GM08714 (cell line): Measurements from ENCODE around the gene PDLIM5.

Experiments
- H3K4me3 ChIP-seq: fragments of 200-500 bp; sonication (Bioruptor generic); 2 replicates; pipeline ENCODE4 v1.5.1; 2014; ENCODE audit warnings: mild to moderate bottlenecking, low read length, inconsistent platforms
- ZNF274 ChIP-seq: IDR thresholded peaks from 2 replicates; pipeline ENCODE4 v1.6.1; 2012; ENCODE audit warnings: mild to moderate bottlenecking, low read depth, low read length

PDLIM5 gene

DNA sequence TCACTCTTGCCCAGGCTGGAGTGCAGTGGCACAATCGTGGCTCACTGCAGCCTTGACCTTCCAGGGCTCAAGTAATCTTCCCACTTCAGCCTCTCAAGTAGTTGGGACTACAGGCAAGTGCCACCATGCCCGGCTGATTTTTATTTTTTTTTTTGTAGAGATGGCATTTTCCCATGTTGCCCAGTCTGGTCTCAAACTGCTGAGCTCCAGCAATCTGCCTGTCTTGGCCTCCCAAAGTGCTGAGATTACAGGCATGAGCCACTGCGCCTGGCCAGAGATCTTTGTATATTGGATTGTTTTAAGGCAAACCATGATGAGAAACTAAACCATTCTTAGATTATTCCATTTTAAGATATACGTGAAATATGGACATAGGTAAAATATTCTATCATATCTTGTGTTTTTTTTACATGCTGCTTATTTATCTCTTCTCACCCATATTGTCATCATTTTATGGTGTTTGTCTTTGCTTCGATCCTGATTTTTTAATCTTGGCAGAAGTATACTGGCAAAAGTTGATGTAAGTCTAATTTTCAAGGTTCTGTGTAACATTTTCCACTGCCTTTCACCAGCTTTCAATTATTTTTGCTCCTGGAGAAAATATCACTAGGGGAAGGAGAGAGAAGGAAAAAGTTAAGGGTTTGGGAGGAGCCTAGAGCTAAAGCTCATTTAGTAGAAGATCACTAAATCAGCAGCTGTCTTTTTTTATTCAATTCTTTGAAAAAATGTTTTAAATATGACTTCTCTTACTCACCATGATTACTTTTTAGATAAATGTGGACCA lies 27.8 kb downstream of the PDLIM5 start:
- no peak overlapping the region for H3K4me3 ChIP-seq
- TF ChIP-seq ZNF274 = no peak

DNA sequence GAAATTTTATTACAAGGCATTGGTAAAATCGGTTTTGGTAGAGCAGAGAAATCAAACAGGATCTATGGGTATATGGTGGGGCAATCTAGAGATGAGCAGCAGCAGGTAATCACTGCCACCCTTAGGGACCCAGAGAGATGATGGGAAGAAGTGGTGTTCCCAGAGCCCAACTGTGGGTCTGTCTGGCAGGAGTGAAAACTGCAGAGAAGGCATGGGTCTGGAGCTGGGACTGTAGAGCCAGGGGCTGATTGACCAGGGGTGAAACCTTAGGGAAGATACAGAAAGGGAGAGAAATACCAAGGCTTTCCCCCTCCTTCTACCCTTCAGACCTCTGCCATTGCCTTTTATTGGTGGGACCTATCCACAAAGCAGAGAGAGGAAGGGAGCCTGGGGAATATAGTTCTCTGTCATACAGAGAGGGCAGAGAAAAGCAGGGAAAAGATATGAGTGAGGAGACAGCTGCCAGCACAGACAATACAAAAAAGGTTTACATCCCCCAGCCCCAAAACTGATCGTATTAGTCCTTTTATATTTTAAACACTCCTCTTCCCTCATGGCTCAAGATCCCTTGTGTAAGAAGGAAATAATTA lies 28.7 kb downstream of the PDLIM5 start:
- no peak overlapping the region for H3K4me3 ChIP-seq
- TF ChIP-seq ZNF274 = no peak

DNA sequence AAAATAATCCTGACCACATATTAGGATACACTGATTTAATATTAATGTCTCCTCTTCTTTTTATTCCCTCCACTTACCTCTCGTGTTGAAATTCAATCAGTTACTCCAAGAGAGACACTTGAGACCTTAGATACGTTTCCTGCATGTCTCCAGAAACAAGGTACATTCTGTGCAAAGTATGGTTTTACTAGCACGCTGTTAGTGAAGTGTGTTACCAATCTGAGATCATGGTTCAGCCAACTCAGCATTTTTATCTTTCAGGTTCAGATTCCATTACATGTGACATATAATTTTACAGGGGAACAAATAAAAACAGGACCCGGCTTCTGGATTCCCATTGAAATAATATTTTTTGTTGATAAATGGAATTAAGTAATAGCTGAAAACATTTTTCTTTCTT lies 32.2 kb downstream of the PDLIM5 start:
- TF ChIP-seq ZNF274 = no peak

DNA sequence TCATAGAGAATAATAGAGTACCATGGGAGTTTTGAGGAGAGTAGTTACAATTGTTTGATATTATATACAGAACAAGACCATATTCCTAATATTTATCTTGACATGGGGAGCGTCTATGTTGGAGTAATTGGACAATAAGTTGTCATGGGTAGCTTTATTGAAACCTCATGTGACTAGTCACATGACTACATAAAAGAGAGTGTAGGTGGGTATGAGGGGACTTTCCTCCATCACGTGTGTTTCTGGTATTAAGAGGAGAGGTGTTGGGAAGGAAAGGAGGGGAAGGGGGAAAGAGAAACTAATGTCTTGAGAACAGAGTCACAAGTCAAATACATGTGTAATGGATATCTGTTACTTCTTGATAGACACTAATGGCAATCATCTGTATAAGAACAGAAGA lies 33.1 kb downstream of the PDLIM5 start:
- H3K4me3 ChIP-seq = no peak overlapping the region
- TF ChIP-seq ZNF274 = no peak

More for the DNA sequence above, 32.2 kb downstream of the PDLIM5 start:
- no peak overlapping the region for H3K4me3 ChIP-seq

DNA sequence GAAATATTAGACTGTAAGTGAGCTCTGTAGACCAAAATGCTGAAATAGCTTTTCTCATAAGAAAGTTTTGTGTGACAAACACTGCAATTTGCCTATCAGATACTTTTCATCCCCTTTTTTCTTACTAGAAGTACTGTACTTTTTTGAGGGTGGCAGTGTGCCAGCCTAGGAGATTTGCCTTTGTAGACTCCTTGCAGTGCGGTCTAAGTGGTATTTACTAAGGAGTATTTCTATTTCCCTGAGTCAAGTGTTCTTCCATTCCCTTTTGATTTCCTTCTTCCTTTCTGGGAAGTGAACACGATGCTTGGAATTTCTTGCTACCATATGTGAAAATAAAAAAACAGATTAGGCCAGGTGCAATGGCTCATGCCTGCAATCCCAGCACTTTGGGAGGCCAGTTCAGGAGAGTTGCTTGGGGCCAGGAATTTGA lies 34.6 kb downstream of the PDLIM5 start:
- TF ChIP-seq ZNF274 = no peak
- no peak overlapping the region for H3K4me3 ChIP-seq

DNA sequence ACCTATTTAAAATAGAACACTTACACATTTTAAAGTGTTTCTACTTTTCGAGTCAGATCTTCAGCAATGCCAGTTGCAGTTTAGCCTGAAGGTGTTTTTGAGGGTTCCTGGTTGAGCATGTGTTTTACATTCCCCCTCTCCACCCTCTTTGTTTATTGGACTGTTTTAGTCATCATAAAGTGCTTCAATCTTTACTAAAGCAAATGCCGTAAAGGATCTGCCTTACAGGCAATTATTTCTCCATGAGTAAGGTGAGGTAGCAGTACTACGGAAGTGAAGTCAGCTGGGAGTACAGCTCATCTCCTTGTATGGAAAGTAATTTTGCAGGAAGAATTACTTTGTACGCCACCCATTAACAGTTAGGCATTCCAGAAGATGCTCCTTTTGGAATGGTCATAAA lies 36.9 kb downstream of the PDLIM5 start:
- TF ChIP-seq ZNF274 = no peak
- H3K4me3 ChIP-seq = no peak overlapping the region

DNA sequence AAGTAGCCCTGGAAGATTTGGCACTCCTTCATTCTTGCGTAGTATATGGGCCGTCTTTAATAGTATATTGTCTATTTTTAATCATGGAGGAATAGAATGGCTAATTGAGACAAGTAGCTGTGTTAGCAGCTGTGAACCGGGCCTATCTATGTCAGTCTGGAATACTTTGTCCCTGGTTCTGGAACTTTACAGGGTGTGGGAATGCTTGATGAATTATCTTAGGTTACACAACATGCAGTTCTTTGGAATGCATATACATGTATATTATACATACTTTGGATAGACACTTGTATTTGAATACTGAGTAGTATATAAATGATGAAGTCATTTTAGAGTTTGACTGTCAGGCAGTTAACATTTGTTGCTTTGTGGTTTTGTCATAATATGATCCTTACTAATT lies 37.4 kb downstream of the PDLIM5 start:
- no peak overlapping the region for H3K4me3 ChIP-seq
- no peak for TF ChIP-seq ZNF274

DNA sequence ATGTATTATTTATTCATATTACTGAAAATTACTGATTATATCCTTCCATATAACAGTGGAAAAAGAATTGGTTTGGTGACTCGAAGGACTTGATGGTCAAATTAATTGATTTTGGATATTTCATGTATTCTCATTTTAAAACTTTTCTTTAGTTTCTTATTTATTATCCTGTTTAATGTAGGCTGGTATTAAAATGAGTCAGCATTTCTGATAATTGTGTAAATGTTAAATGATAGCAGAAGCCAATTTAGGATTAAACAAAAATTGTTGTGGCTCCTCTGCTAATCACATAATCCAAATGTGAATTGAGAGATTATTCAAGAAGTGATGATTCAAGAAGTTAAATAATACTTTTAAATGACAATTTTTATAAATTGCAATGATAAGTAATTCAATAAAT lies 38.7 kb downstream of the PDLIM5 start:
- no peak overlapping the region for H3K4me3 ChIP-seq
- no peak for TF ChIP-seq ZNF274

DNA sequence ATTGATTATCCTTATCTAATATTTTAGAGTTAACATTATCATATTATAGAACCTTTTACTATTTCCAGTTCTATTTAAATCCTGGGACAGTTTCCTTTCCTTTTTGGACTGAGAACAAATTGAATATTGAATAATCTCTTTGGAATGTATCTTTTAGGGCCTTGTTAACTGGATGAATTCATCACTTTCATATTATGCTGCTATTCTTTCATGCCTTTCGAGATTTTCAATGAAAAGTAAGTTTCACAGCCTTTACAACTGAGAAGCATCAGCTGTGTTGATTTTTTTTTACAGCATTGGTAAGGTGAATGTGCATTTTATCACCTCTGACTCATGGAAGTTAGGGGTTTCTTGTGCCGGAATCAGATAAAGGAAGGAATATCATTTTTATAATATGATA lies 39.6 kb downstream of the PDLIM5 start:
- TF ChIP-seq ZNF274 = no peak

DNA sequence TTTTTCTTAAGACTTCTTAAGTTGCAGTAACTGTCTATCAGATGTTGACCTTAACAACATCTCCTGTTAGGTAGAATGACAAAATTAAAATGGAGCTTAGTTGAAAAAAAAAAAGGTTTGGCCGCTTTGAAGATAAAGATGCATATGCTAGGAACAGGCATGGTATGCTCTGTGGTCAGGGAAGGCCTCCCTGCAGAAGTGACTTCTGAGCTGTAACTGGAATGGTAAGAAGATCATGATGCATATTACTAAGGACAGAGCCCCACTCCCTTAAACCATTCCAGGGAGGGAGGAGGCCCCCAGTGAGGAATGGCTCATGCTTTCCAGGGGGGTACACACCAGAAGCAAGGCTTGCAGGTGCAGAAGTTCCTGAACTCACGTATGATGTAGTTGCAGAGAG lies 43.7 kb downstream of the PDLIM5 start:
- no peak for TF ChIP-seq ZNF274
- H3K4me3 ChIP-seq = no peak overlapping the region

More for the DNA sequence above, 39.6 kb downstream of the PDLIM5 start:
- H3K4me3 ChIP-seq = no peak overlapping the region

DNA sequence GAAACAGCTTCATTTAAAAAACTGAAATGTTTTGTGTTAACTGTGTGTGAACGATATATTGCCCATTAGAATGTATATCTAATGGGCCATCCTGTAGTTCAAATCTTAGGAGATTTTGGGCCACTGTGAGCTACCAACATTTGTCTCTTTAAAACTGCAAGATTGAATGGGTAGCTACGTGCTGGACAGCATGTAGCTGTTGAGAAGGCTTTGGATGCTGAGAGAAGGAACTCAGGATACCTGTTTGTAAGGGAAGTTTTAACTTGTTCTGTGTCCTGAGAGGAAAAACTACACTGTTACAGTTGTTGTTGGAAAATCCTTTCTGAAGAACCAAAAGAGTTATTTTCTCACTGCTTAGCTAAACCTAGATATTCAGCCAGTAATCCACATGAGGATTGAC lies 45.9 kb downstream of the PDLIM5 start:
- H3K4me3 ChIP-seq = no peak overlapping the region
- TF ChIP-seq ZNF274 = no peak

DNA sequence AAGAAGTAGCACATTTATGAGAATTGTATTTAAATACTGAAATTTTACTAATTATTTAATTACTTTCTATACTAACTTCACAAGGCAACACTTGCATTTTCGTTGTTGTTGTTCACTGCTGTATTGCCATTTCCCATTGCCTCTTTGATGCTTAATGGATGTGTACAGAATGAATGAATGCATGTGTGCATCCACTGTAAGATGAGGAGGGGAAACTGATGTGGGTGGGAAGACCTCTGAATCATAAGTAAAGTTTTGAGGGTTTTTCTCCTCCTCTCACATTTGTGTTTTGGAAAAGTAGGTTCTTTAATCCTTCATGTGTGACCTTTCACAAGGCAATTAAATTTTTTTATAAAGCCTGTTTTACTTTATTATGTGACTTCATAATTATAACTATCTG lies 46.8 kb downstream of the PDLIM5 start:
- TF ChIP-seq ZNF274 = no peak

DNA sequence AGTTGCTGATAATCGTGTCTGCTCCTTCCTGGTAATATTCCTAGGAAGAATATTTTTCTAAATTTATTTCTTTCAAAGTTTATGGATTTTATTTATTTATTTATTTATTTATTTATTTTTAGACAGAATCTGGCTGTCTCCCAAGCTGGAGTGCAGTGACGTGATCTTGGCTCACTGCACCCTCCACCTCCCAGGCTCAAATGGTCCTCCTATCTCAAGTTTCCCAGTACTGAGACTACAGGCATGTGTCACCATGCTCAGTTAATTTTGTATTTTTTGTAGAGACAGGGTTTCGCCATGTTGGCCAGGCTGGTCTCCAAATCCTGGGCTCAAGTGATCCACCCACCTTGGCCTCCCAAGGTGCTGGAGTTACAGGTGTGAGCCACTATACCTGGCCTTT lies 48.9 kb downstream of the PDLIM5 start:
- no peak overlapping the region for H3K4me3 ChIP-seq
- no peak for TF ChIP-seq ZNF274

More for the DNA sequence above, 46.8 kb downstream of the PDLIM5 start:
- no peak overlapping the region for H3K4me3 ChIP-seq

DNA sequence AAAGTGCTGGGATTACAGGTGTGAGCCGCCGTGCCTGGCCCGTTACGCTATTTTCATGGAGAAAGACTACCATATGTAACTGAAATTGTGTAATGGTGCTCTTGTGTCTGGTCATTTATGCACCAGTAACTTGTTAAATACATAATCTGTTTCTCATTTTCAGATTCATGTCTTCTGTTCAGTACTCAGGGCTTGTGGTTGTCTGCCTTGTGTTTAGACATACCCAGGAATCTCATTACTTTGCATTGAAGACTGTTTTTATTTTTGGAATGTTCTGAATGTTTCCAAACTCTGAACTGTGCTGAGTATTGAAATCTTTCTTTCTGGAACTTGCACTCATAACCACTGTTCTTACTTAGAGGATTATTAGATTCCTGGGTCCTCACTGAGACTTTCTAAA lies 52.8 kb downstream of the PDLIM5 start:
- TF ChIP-seq ZNF274 = no peak
- no peak overlapping the region for H3K4me3 ChIP-seq

DNA sequence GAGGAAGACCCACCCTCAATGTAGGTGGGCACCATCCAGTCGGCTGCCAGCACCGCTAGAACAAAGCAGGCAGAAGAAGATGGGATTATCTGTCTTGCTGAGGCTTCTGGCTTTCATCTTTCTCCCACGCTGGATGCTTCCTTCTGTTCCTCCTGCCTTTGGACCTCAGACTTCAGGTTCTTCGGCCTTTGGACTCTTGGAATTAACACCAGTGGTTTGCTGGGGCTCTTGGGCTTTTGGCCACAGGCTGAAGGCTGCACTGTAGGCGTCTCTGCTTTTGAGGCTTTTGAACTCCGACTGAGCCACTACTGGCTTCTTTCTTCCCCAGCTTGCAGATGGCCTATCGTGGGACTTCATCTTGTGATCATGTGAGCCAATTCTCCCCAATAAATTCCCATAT lies 55.1 kb downstream of the PDLIM5 start:
- H3K4me3 ChIP-seq = no peak overlapping the region
- TF ChIP-seq ZNF274 = no peak
